ENCODE data around the gene THSD4. TPM values are rescaled to one million over a fixed set of nuclear protein-coding genes. Genes with fewer than 3 reads are reported as not detected.
"Not testable (repeated sequence)": the region's sequence is repeated elsewhere in the genome, so short reads cannot be mapped to it uniquely, and the experiment has no call there.

Gene THSD4
- polyA plus RNA-seq, 3 donors: 30.2 to 36.6 (median 36.3) TPM

- DNase-seq (ENCODE audit: extremely low read depth in 1 of 11, low read depth in 9 of 11, low spot score in 4 of 11): no peak
These were observed 234.1 kb downstream of the THSD4 start for GRCh38 chr15:71349336-71349735.

GRCh38 chr15:71349736-71350526 is 234.7 kb downstream of the THSD4 start:
- no peak for DNase-seq (ENCODE audit: extremely low read depth in 1 of 11, low read depth in 9 of 11, low spot score in 4 of 11)

GRCh38 chr15:71350622-71351378 is 235.5 kb downstream of the THSD4 start:
- no peak for DNase-seq (ENCODE audit: extremely low read depth in 1 of 11, low read depth in 9 of 11, low spot score in 4 of 11)

- DNase-seq (ENCODE audit: extremely low read depth in 1 of 11, low read depth in 9 of 11, low spot score in 4 of 11): no peak
These were observed 236.9 kb downstream of the THSD4 start for GRCh38 chr15:71352125-71352524.

GRCh38 chr15:71352765-71353164 is 237.5 kb downstream of the THSD4 start:
- DNase-seq (ENCODE audit: extremely low read depth in 1 of 11, low read depth in 9 of 11, low spot score in 4 of 11): no peak

- no peak for DNase-seq (ENCODE audit: extremely low read depth in 1 of 11, low read depth in 9 of 11, low spot score in 4 of 11)
These were observed 237.9 kb downstream of the THSD4 start for GRCh38 chr15:71353171-71353570.

GRCh38 chr15:71355268-71355667 is 240.0 kb downstream of the THSD4 start:
- DNase-seq (ENCODE audit: extremely low read depth in 1 of 11, low read depth in 9 of 11, low spot score in 4 of 11): no peak

GRCh38 chr15:71357321-71357732 is 242.1 kb downstream of the THSD4 start:
- peak in 2 of 11 donors; percentile 35 to 48 for DNase-seq (ENCODE audit: extremely low read depth in 1 of 11, low read depth in 9 of 11, low spot score in 4 of 11)

- no peak for DNase-seq (ENCODE audit: extremely low read depth in 1 of 11, low read depth in 9 of 11, low spot score in 4 of 11)
These were observed 242.7 kb downstream of the THSD4 start for GRCh38 chr15:71357967-71358366.

- DNase-seq (ENCODE audit: extremely low read depth in 1 of 11, low read depth in 9 of 11, low spot score in 4 of 11): no peak
These were observed 244.0 kb downstream of the THSD4 start for GRCh38 chr15:71359246-71359645.

- DNase-seq (ENCODE audit: extremely low read depth in 1 of 11, low read depth in 9 of 11, low spot score in 4 of 11): no peak
These were observed 247.3 kb downstream of the THSD4 start for GRCh38 chr15:71362556-71362955.

- DNase-seq (ENCODE audit: extremely low read depth in 1 of 11, low read depth in 9 of 11, low spot score in 4 of 11): no peak
These were observed 248.0 kb downstream of the THSD4 start for GRCh38 chr15:71362987-71363968.

GRCh38 chr15:71364117-71364584 is 248.9 kb downstream of the THSD4 start:
- no peak for DNase-seq (ENCODE audit: extremely low read depth in 1 of 11, low read depth in 9 of 11, low spot score in 4 of 11)

GRCh38 chr15:71366522-71366921 is 251.3 kb downstream of the THSD4 start:
- no peak for DNase-seq (ENCODE audit: extremely low read depth in 1 of 11, low read depth in 9 of 11, low spot score in 4 of 11)

GRCh38 chr15:71366926-71367325 is 251.7 kb downstream of the THSD4 start:
- no peak for DNase-seq (ENCODE audit: extremely low read depth in 1 of 11, low read depth in 9 of 11, low spot score in 4 of 11)

- DNase-seq (ENCODE audit: extremely low read depth in 1 of 11, low read depth in 9 of 11, low spot score in 4 of 11): not testable (repeated sequence)
These were observed 252.5 kb downstream of the THSD4 start for GRCh38 chr15:71367737-71368136.

GRCh38 chr15:71372769-71373168 is 257.5 kb downstream of the THSD4 start:
- DNase-seq (ENCODE audit: extremely low read depth in 1 of 11, low read depth in 9 of 11, low spot score in 4 of 11): not testable (repeated sequence)

- no peak for DNase-seq (ENCODE audit: extremely low read depth in 1 of 11, low read depth in 9 of 11, low spot score in 4 of 11)
These were observed 258.6 kb downstream of the THSD4 start for GRCh38 chr15:71373917-71374316.

Measured in renal cortex interstitium (tissue), 11 donors.